Lung (tissue), 12 donors: Measurements from ENCODE around the gene B4GALT6. TPM values are rescaled to one million over a fixed set of nuclear protein-coding genes. Genes with fewer than 3 reads are reported as not detected.

Source experiments
- ATAC-seq: fragments of 200-7000 bp; cut with Tn5 transposase; one replicate; pipeline ENCODE4 v1.9.1; 2020; ENCODE audit warnings: moderate number of reproducible peaks; ENCODE audit not compliant: insufficient read depth, low FRiP score
- DNase-seq, 3 donors: peaks; one replicate each; pipeline ENCODE4 v3.0.0-alpha.2; 2013 to 2017
- H3K27ac ChIP-seq, 2 donors: one replicate each; pipeline ENCODE4 v1.5.1; 2013; ENCODE audit warnings: mild to moderate bottlenecking in 2 of 2, moderate library complexity in 2 of 2, control low read depth in 1 of 2, inconsistent platforms in 1 of 2, low read depth in 1 of 2, low read length in 1 of 2
- H3K27me3 ChIP-seq, 3 donors: one replicate each; pipeline ENCODE4 v1.5.1; 2013; ENCODE audit warnings: low read length in 2 of 3; ENCODE audit not compliant: control insufficient read depth in 3 of 3, insufficient read depth in 3 of 3
- H3K36me3 ChIP-seq, 4 donors: one replicate each; pipeline ENCODE4 v1.5.1; 2013; ENCODE audit warnings: low read length in 4 of 4, mild to moderate bottlenecking in 1 of 4, moderate library complexity in 1 of 4; ENCODE audit not compliant: control insufficient read depth in 4 of 4, insufficient read depth in 4 of 4
- H3K4me1 ChIP-seq, 5 donors: one replicate each; pipeline ENCODE4 v1.5.1; 2013; ENCODE audit warnings: low read length in 5 of 5, mild to moderate bottlenecking in 2 of 5, moderate library complexity in 1 of 5; ENCODE audit not compliant: control insufficient read depth in 5 of 5, insufficient read depth in 5 of 5
- H3K4me3 ChIP-seq: one replicate; pipeline ENCODE4 v1.5.1; 2013; ENCODE audit warnings: mild to moderate bottlenecking, control low read depth, moderate library complexity
- H3K9ac ChIP-seq, 2 donors: one replicate each; pipeline ENCODE4 v1.5.1; 2013; ENCODE audit warnings: low read length in 2 of 2, control low read depth in 1 of 2; ENCODE audit not compliant: insufficient read depth in 1 of 2
- H3K9me3 ChIP-seq, 4 donors: one replicate each; pipeline ENCODE4 v1.5.1; 2013; ENCODE audit warnings: low read length in 3 of 4, mild to moderate bottlenecking in 1 of 4, moderate library complexity in 1 of 4; ENCODE audit not compliant: control insufficient read depth in 4 of 4, insufficient read depth in 3 of 4
- CTCF ChIP-seq: IDR thresholded peaks from 2 replicates; pipeline ENCODE4 v1.5.1; 2012; ENCODE audit warnings: mild to moderate bottlenecking; ENCODE audit errors: control extremely low read depth, extremely low read depth
- WGBS, 2 donors: extraction: QIAGEN DNeasy Blood & Tissue Kit; methylation state at CpG; one replicate each; pipeline ENCODE4 v1.1.7; 2013; 5-methylcytosine and 5-hydroxymethylcytosine counted together
- polyA plus RNA-seq, 2 donors: library from polyadenylated mRNA; stranded (reverse); fragments of 200-250 nt; gene quantifications; one replicate each; pipeline ENCODE4 v1.2.1, GENCODE V29; 2013
- total RNA-seq, 2 donors: library from RNA; depleted of rRNA in 1 of 2; stranded (reverse); fragments of >200 nt in 1 of 2; gene quantifications; one replicate each; pipeline ENCODE4 v1.2.1, GENCODE V29; 2014 to 2021
- donor health status: control.
- donor health status: control.
- donor health status: Bipolar disorder and iron deficiency.
- donor health status: healthy.
- donor health status: DM: yes; HTN: yes; CAD: no.

The B4GALT6 gene
- total and polyA plus RNA-seq, 4 donors: 0.86 to 7.5 (median 3.0) TPM

GRCh38 chr18:31637445-31637844, 46.9 kb downstream of the B4GALT6 start:
- DNase-seq (no peak), ATAC-seq (no peak)
- Histone ChIP-seq H3K4me3 (no peak overlapping the region), H3K36me3 (peaks cover 0 to 5% (median 0%) of the 10 kb centered on the region in 4 donors), H3K4me1 (no peaks in the 10 kb centered on the region), H3K27ac (no peak overlapping the region), H3K9me3 (no peaks in the 10 kb centered on the region), H3K9ac (no peak overlapping the region), H3K27me3 (no peaks in the 10 kb centered on the region)
- WGBS, 2 donors: 96 to 98% methylated on average over 3 of the region's 3 CpGs
- no peak for TF ChIP-seq CTCF

- H3K4me3 ChIP-seq: no peak overlapping the region
- H3K9ac ChIP-seq: no peak overlapping the region
- H3K27ac ChIP-seq: no peak overlapping the region
- H3K27me3 ChIP-seq: no peaks in the 10 kb centered on the region
- ATAC-seq: no peak
- no peaks in the 10 kb centered on the region for H3K9me3 ChIP-seq
- H3K4me1 ChIP-seq: no peaks in the 10 kb centered on the region
- H3K36me3 ChIP-seq: peaks cover 0 to 2% (median 0%) of the 10 kb centered on the region in 4 donors
- TF ChIP-seq CTCF: no peak
- no peak for DNase-seq
These were observed 48.0 kb downstream of the B4GALT6 start for GRCh38 chr18:31636387-31636786.

GRCh38 chr18:31634331-31634713, 50.1 kb downstream of the B4GALT6 start:
- Histone ChIP-seq H3K27ac (no peak overlapping the region), H3K4me1 (no peaks in the 10 kb centered on the region), H3K9me3 (no peaks in the 10 kb centered on the region), H3K27me3 (no peaks in the 10 kb centered on the region), H3K36me3 (peaks cover 0 to 6% (median 0%) of the 10 kb centered on the region in 4 donors), H3K9ac (no peak overlapping the region), H3K4me3 (no peak overlapping the region)
- DNase-seq (no peak), ATAC-seq (no peak)
- WGBS, 2 donors: 47 to 65% methylated on average over 3 of the region's 3 CpGs
- no peak for TF ChIP-seq CTCF
